ENCODE measurements around the gene TMEM184A. TPM values are rescaled to one million over a fixed set of nuclear protein-coding genes. Genes with fewer than 3 reads are reported as not detected.
A peak's percentile ranks its signal among the peaks of the same experiment; 100 is the strongest.
"Not testable (repeated sequence)": the region's sequence is repeated elsewhere in the genome, so short reads cannot be mapped to it uniquely, and the experiment has no call there.

Gene TMEM184A
- total RNA-seq, 1 donor from 2014 or later = not detected

GRCh38 chr7:1584700-1585099 is 28.7 kb upstream of the TMEM184A start:
- H3K27me3 Mint-ChIP-seq = no peaks in the 10 kb centered on the region
- no peak overlapping the region for H3K4me3 Mint-ChIP-seq
- peaks cover 3% of the 10 kb centered on the region for H3K4me1 Mint-ChIP-seq
- intact Hi-C loops (cut with micrococcal nuclease) = no loop called here
- H3K36me3 Mint-ChIP-seq (ENCODE audit: low read depth) = no peaks in the 10 kb centered on the region
- DNase-seq = no peak
- H3K27ac Mint-ChIP-seq = no peak overlapping the region
- peaks cover 9% of the 10 kb centered on the region for H3K9me3 Mint-ChIP-seq

- H3K27ac Mint-ChIP-seq; DNase-seq; H3K4me3 Mint-ChIP-seq; H3K27me3 Mint-ChIP-seq; H3K4me1 Mint-ChIP-seq; H3K9me3 Mint-ChIP-seq; intact Hi-C loops (cut with micrococcal nuclease); H3K36me3 Mint-ChIP-seq (ENCODE audit: low read depth): not testable (repeated sequence)
Measured at GRCh38 chr7:1583241-1583930, 27.4 kb upstream of the TMEM184A start.

- no peak for DNase-seq
- Mint-ChIP-seq H3K4me1 (peaks cover 7% of the 10 kb centered on the region), H3K27ac (no peak overlapping the region), H3K9me3 (no peaks in the 10 kb centered on the region), H3K36me3 (ENCODE audit: low read depth) (no peaks in the 10 kb centered on the region), H3K27me3 (no peaks in the 10 kb centered on the region), H3K4me3 (no peak overlapping the region)
- intact Hi-C loops (cut with micrococcal nuclease) = no loop called here
Measured at GRCh38 chr7:1580422-1581030, 24.5 kb upstream of the TMEM184A start.

GRCh38 chr7:1579481-1580421 is 23.7 kb upstream of the TMEM184A start:
- H3K4me1 Mint-ChIP-seq = peaks cover 7% of the 10 kb centered on the region
- intact Hi-C loops (cut with micrococcal nuclease) = loop anchor here (1.0 to 2.0 kb wide), 2 partner anchors 769 to 890 kb away; no protein-coding TSS in a partner anchor
- no peak overlapping the region for H3K4me3 Mint-ChIP-seq
- H3K27me3 Mint-ChIP-seq = no peaks in the 10 kb centered on the region
- H3K27ac Mint-ChIP-seq = no peak overlapping the region
- no peaks in the 10 kb centered on the region for H3K9me3 Mint-ChIP-seq
- DNase-seq = peak; percentile 92
- no peaks in the 10 kb centered on the region for H3K36me3 Mint-ChIP-seq (ENCODE audit: low read depth)

GRCh38 chr7:1578513-1578912 is 22.5 kb upstream of the TMEM184A start:
- H3K4me3 Mint-ChIP-seq = no peak overlapping the region
- no peak overlapping the region for H3K27ac Mint-ChIP-seq
- intact Hi-C loops (cut with micrococcal nuclease) = loop anchor here (2.0 kb wide), 1 partner anchor 770 kb away; no protein-coding TSS in a partner anchor
- no peaks in the 10 kb centered on the region for H3K36me3 Mint-ChIP-seq (ENCODE audit: low read depth)
- H3K27me3 Mint-ChIP-seq = no peaks in the 10 kb centered on the region
- H3K4me1 Mint-ChIP-seq = peaks cover 7% of the 10 kb centered on the region
- DNase-seq = no peak
- H3K9me3 Mint-ChIP-seq = no peaks in the 10 kb centered on the region

GRCh38 chr7:1576521-1577253 is 20.7 kb upstream of the TMEM184A start:
- Mint-ChIP-seq H3K4me1 (peaks cover 15% of the 10 kb centered on the region), H3K9me3 (no peaks in the 10 kb centered on the region), H3K4me3 (no peak overlapping the region), H3K27ac (no peak overlapping the region), H3K36me3 (ENCODE audit: low read depth) (peaks cover 6% of the 10 kb centered on the region), H3K27me3 (no peaks in the 10 kb centered on the region)
- intact Hi-C loops (cut with micrococcal nuclease) = no loop called here
- DNase-seq = no peak

- intact Hi-C loops (cut with micrococcal nuclease) = no loop called here
- Mint-ChIP-seq H3K4me3 (no peak overlapping the region), H3K9me3 (no peaks in the 10 kb centered on the region), H3K27ac (no peak overlapping the region), H3K36me3 (ENCODE audit: low read depth) (peaks cover 6% of the 10 kb centered on the region), H3K27me3 (no peaks in the 10 kb centered on the region), H3K4me1 (peaks cover 20% of the 10 kb centered on the region)
- no peak for DNase-seq
Measured at GRCh38 chr7:1575809-1576208, 19.8 kb upstream of the TMEM184A start.

GRCh38 chr7:1572111-1572822 is 16.3 kb upstream of the TMEM184A start:
- peaks cover 26% of the 10 kb centered on the region for H3K4me1 Mint-ChIP-seq
- H3K27ac Mint-ChIP-seq = no peak overlapping the region
- no peak for DNase-seq
- H3K9me3 Mint-ChIP-seq = no peaks in the 10 kb centered on the region
- H3K36me3 Mint-ChIP-seq (ENCODE audit: low read depth) = peaks cover 19% of the 10 kb centered on the region
- intact Hi-C loops (cut with micrococcal nuclease) = no loop called here
- peak overlapping the region; percentile 95 for H3K4me3 Mint-ChIP-seq
- no peaks in the 10 kb centered on the region for H3K27me3 Mint-ChIP-seq

GRCh38 chr7:1569833-1570632 is 14.0 kb upstream of the TMEM184A start, which contains the start of gene PSMG3:
Gene PSMG3 (minus strand): TSS chr7:1570032. CDS start chr7:1569339, 693 bp downstream.
- Mint-ChIP-seq H3K9me3 (no peaks in the 10 kb centered on the region), H3K27ac (peak within 1 kb of the TSS; percentile 92), H3K4me1 (peaks cover 26% of the 10 kb centered on the region), H3K4me3 (peak within 1 kb of the TSS; percentile 95), H3K36me3 (ENCODE audit: low read depth) (peaks cover 32% of the 10 kb centered on the region), H3K27me3 (no peaks in the 10 kb centered on the region)
- DNase-seq = peak; percentile 97
- intact Hi-C loops (cut with micrococcal nuclease) = loop anchor here (1.0 to 5.0 kb wide), 4 partner anchors 38 to 662 kb away; partner anchors contain the start of genes INTS1, MAD1L1 and MICALL2

- peak overlapping the region; percentile 88 for H3K27ac Mint-ChIP-seq
- no peaks in the 10 kb centered on the region for H3K27me3 Mint-ChIP-seq
- H3K9me3 Mint-ChIP-seq = no peaks in the 10 kb centered on the region
- peaks cover 26% of the 10 kb centered on the region for H3K4me1 Mint-ChIP-seq
- H3K4me3 Mint-ChIP-seq = peak overlapping the region; percentile 95
- DNase-seq = no peak
- peaks cover 34% of the 10 kb centered on the region for H3K36me3 Mint-ChIP-seq (ENCODE audit: low read depth)
- intact Hi-C loops (cut with micrococcal nuclease) = loop anchor here (1.0 to 5.0 kb wide), 3 partner anchors 37 to 663 kb away; partner anchors contain the start of genes INTS1 and MAD1L1
Measured at GRCh38 chr7:1569440-1569832, 13.4 kb upstream of the TMEM184A start.

- H3K27me3 Mint-ChIP-seq = no peaks in the 10 kb centered on the region
- H3K4me3 Mint-ChIP-seq = peak overlapping the region; percentile 95
- peaks cover 34% of the 10 kb centered on the region for H3K36me3 Mint-ChIP-seq (ENCODE audit: low read depth)
- intact Hi-C loops (cut with micrococcal nuclease) = loop anchor here (1.0 to 5.0 kb wide), 3 partner anchors 37 to 663 kb away; partner anchors contain the start of genes INTS1 and MAD1L1
- H3K9me3 Mint-ChIP-seq = no peaks in the 10 kb centered on the region
- H3K4me1 Mint-ChIP-seq = peaks cover 26% of the 10 kb centered on the region
- H3K27ac Mint-ChIP-seq = peak overlapping the region; percentile 88
- peak; percentile 72 for DNase-seq
Measured at GRCh38 chr7:1569016-1569415, 13.0 kb upstream of the TMEM184A start.
